HG03342 (cell line): ENCODE data around the gene TMEM63C.
A peak's percentile ranks its signal among the peaks of the same experiment; 100 is the strongest.

Experiments used
- ATAC-seq: cut with Tn5 transposase; IDR thresholded peaks from one replicate; pipeline ENCODE4 v1.9.1; 2021; ENCODE audit warnings: mild to moderate bottlenecking, moderate library complexity; ENCODE audit not compliant: unreplicated experiment

The TMEM63C gene, protein sequence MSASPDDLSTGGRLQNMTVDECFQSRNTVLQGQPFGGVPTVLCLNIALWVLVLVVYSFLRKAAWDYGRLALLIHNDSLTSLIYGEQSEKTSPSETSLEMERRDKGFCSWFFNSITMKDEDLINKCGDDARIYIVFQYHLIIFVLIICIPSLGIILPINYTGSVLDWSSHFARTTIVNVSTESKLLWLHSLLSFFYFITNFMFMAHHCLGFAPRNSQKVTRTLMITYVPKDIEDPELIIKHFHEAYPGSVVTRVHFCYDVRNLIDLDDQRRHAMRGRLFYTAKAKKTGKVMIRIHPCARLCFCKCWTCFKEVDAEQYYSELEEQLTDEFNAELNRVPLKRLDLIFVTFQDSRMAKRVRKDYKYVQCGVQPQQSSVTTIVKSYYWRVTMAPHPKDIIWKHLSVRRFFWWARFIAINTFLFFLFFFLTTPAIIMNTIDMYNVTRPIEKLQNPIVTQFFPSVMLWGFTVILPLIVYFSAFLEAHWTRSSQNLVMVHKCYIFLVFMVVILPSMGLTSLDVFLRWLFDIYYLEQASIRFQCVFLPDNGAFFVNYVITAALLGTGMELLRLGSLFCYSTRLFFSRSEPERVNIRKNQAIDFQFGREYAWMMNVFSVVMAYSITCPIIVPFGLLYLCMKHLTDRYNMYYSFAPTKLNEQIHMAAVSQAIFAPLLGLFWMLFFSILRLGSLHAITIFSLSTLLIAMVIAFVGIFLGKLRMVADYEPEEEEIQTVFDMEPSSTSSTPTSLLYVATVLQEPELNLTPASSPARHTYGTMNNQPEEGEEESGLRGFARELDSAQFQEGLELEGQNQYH

DNA sequence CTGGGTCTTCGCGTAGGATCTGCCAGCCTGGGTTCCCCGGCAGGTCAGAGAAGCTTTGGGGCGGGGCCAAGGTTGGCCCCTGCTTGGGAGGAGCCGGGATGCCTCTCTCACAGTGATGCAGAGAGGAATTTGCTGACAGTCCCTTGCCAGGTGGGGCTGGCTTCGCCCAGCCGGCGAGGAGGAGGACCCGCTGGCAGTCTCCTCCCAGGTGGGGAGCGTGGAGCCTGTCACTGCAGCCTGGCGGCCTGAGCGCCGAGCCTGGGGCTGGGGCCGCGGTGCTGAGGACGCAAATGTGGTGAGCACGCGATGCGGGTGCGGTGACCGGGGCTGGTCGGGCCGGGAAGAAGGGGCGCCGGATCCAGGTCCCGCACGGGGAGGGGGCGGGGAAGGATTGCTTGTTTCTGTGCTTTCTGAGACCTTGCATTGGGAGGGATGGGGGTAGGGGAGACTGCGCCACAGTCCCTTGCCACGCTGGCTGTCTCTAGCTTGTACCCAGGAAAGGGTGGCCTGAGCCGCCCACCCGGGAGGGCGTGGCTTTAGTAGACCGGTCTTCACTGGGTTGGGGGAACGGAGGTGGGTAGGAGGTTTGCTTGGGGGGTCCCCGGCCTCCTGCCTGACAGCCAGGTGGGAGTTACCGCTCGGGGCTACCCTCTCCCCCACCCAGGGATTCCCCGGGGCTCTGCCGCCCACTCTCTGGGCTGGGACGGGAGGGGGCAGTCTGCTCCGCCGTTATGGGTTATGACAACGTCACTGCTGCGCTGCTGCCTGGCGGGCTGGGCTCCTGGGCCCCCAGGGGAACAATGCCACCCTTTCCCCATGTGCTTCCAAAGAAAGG, at the start of gene TMEM63C:
Gene TMEM63C, plus strand, starts transcription at position 196 of the 835 bp plus-strand sequence. CDS start 37,016 bp downstream, outside the sequence.
- peak; percentile 71 for ATAC-seq

DNA sequence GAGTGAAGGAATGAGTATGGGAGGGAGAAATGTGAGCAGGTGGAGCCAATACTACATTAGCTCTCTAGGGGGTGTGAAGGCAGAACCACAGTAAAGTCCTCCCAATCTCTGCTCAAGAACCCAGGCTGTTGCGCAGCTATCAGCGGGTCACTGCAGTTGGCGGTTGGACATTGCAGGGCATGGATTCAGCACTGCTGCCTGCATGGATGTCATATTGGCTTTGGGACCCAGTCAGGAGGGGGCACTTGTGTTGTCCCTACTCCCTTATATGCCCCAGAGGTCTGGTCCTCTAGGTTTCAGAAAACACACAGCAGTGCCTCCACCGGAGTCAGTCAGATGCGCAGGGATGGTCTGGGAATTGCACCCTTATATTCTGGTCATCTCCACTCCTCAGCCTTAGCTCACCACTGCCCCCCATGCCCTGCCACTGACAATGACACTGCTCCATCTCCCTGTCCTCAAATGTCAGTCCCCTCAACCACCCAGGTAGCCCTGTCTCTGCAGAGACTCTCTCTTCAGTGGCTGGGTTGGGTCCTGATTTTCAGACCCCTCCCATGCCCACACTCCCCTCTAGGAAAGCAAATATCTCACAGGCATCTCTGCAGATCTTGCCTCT, 49.6 kb upstream of the TMEM63C start:
- ATAC-seq, result no peak

- peak; percentile 63 for ATAC-seq
Measured at GRCh38 chr14:77133720-77134338, 47.8 kb upstream of the TMEM63C start.

- no peak for ATAC-seq
Measured at GRCh38 chr14:77139022-77139421, 42.6 kb upstream of the TMEM63C start.

GRCh38 chr14:77139540-77140358, 41.8 kb upstream of the TMEM63C start:
- ATAC-seq, result no peak

DNA sequence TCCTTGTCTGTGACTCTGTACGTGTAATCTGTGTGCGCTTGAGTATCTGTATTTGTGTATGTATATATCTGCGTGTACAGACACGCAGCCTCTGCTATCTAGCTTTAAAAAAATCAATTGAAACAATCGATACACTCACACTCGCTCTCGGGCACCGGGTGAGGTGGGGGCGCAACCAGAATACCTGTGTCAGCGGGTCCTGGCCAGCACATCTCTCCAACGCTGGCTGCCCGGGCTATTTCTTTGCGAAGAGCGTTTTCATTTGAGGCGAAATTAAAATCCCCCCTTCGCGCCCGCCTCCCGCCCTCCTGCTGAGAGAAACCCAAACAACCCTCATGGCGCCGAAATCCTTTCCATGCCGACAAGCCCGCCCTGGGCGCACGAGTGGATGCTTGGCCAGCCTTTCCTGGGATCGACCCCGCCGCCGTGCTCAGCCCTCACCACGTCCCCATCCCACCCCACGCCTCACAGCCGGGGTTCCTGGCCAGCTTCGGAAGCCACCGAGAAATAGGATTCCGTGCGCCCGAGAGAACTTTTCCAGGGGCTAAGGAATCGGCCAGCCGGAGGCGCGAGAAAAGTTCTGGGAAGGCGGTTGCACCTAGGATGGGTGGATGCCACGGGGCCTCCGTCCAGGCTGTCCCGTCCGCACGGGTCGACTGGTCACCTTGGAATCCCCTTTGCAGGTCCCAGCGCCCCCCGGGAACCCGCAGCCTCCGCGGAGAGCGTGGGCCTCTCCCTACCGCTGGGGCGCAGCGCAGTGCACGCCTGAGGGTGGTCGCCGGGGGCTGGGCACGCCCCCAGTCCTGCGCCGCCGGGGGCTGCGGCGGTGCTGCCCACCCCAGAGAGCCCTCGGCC, 41.0 kb upstream of the TMEM63C start:
- ATAC-seq, result no peak

GRCh38 chr14:77141214-77142004, 40.2 kb upstream of the TMEM63C start, which contains the start of gene ZDHHC22:
Gene ZDHHC22 (minus strand): TSS chr14:77141791. CDS start chr14:77139738, 2,053 bp downstream.
- no peak for ATAC-seq

- no peak for ATAC-seq
Measured at GRCh38 chr14:77142005-77142800, 39.4 kb upstream of the TMEM63C start.

DNA sequence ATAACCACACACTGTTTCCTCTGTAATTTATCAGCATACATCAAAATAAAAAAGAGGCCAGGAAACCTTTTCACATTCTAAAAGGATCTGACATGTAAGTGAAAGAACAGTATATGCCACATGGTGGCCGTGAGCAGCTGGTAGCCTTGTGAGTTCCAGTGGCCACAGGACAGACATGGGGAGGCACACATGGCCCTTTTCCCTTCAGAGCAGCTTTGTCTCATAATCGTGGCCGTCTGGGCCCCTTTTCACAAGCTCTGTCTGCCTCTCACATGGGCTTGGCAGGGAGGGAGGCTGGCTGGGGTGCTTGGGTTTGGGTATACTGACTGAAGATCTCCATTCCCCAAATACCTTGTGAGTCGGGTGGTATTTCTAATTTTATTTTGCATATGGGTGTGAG, 38.5 kb upstream of the TMEM63C start:
- no peak for ATAC-seq

DNA sequence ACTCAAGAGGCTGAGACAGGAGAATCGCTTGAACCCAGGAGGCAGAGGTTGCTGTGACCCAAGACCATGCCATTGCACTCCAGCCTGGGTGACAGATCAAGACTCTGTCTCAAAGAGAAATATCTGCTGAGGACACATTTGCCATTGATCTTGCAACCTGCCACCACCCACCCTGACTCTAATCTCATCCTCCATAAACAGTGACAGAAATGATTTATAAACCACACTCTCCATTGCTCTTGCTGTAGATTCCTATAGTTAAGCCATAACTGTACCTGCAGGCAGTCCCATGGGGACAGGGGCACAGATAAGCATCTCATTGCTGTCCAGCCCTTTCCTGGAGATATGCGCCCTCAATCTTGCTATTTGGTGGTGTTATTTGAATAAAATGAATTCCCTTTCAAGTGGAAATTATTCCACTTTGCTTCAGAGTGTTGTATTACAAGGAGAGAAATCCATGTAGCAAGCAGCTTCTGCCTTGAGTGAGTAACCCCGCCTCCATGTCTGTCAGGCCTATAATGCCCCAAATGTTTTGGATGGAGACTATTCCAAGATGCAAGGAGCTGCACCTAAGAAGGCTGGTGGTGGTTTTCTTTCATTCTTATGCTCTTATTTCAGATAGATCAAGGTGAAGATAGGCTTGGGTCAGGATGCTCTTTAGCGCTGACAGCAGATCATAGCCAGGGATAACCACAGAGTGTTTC, 37.0 kb upstream of the TMEM63C start:
- ATAC-seq, result no peak

DNA sequence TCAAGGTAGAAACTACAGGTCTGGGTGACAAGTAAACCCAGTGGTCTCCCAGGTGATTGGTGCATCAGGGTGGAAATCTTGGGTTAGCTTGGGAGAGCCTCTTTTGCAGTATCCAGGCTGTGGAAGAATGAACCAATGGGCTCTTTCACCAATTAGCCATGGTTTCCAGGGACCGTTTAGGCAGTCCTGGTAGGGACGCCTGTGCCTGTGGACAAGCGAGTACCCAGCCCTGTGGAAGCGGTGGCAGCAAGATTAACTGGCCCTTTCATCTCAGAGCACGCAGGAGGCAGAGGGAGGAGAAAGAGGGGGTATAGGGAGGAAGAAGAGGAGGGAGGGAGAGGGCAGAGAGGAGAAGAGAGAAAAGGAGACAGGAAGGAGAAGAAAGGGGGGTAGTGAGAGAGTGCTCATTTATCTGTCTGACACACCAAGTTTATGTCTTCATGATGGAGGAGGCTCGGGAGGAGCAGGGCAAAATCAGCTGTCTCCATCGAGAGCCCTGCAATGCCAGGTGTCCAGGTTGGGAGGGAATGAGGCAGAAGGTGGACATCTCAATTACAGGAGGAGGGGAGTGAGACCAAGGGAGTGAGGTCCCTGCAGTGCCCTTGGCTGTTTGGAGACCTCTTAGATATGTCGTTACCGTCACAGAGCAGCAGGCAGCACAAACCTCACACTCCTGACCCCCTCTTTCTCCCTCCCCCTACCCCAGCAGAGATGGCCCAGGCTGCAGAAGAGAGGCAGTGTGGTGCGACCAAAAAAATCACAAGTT, 35.4 kb upstream of the TMEM63C start:
- no peak for ATAC-seq

- ATAC-seq, result no peak
Measured at GRCh38 chr14:77148510-77149231, 32.9 kb upstream of the TMEM63C start.

GRCh38 chr14:77151245-77151644, 30.4 kb upstream of the TMEM63C start:
- ATAC-seq, result no peak

DNA sequence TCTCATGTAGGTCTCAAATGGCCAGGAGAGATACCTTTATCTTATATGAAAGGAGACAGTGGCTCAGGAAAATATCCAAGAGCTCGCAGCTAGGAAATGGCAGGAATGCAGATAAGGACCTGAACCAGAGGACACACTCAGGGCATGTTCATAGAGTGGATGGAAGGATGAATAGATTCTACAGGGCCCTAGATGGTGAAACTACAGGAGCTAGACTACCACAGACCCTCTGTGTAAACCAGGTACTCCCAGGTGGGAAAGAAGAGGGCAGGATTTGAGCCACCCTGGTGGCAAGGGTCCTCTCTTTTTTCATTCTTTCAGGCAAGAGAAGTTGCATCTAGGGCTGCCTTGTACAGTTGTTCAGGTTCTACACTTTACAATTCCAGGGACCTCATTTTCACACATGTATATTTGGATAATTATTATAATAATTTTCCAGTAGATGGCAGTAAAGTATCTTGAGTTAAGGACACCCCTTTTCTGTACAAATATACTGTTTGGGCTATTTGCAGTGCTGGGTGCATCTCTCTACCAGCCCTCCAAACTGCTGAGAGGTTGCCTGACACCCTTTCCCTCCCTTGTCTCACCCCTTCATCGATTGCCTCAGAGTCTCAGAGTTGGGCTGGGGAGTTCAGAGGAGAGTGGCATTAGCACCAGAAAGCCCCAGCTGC, 29.5 kb upstream of the TMEM63C start:
- no peak for ATAC-seq
